Vagina (tissue), 2 donors: ENCODE data around the gene TXLNA. TPM values are rescaled to one million over a fixed set of nuclear protein-coding genes. Genes with fewer than 3 reads are reported as not detected.
"Not testable (repeated sequence)": the region's sequence is repeated elsewhere in the genome, so short reads cannot be mapped to it uniquely, and the experiment has no call there.

Experiments
- DNase-seq, 2 donors: peaks; one replicate each; pipeline ENCODE4 v3.0.0-alpha.2; 2017; ENCODE audit errors: extremely low spot score in 2 of 2
- H3K27ac ChIP-seq: fragments of 200-600 bp; sonication (generic); one replicate; pipeline ENCODE4 v1.5.1; 2019
- H3K27me3 ChIP-seq: fragments of 200-600 bp; sonication (generic); one replicate; pipeline ENCODE4 v1.5.1; 2019
- H3K36me3 ChIP-seq, 2 donors: fragments of 200-600 bp; sonication (generic); one replicate each; pipeline ENCODE4 v1.5.1; 2017 to 2019
- H3K4me1 ChIP-seq: fragments of 200-600 bp; sonication (generic); one replicate; pipeline ENCODE4 v1.5.1; 2019
- H3K4me3 ChIP-seq, 2 donors: fragments of 200-600 bp; sonication (generic); 1 replicate in 1 of 2; 2 replicates in 1 of 2; pipeline ENCODE4 v1.5.1; 2016 to 2019
- H3K9me3 ChIP-seq: fragments of 200-600 bp; sonication (generic); one replicate; pipeline ENCODE4 v1.5.1; 2019
- CTCF ChIP-seq, 3 experiments: fragments of 450-650 bp in 2 of 3; fragments of 200-600 bp in 1 of 3; sonication (generic) in 1 of 3; IDR thresholded peaks; one replicate each; pipeline ENCODE4 v1.5.1; 2017 to 2019; ENCODE audit warnings: antibody characterized with exemption in 3 of 3, mild to moderate bottlenecking in 2 of 3, moderate library complexity in 2 of 3
- POLR2A ChIP-seq, 2 donors: fragments of 450-650 bp; IDR thresholded peaks; one replicate each; pipeline ENCODE4 v1.6.1; 2017; ENCODE audit warnings: antibody characterized with exemption in 2 of 2, mild to moderate bottlenecking in 2 of 2, moderate library complexity in 2 of 2
- POLR2AphosphoS5 ChIP-seq, 2 donors: sonication (generic); formaldehyde crosslinking; IDR thresholded peaks; one replicate each; pipeline ENCODE4 v1.9.0; 2017; ENCODE audit warnings: antibody characterized with exemption in 2 of 2, mild to moderate bottlenecking in 2 of 2, low read depth in 1 of 2; ENCODE audit not compliant: insufficient read depth in 1 of 2
- intact Hi-C: fragments of 100-400 bp; cut with DNase I; formaldehyde crosslinking; loops from one replicate; pipeline ENCODE4 v1.15.1; 2023
- total RNA-seq: library from RNA; depleted of rRNA; stranded (reverse); fragments of >200 nt; gene quantifications from one replicate; pipeline ENCODE4 v1.2.3, GENCODE V29; 2016

TXLNA gene
- total RNA-seq, 1 donor from 2014 or later: 45.7 TPM

GRCh38 chr1:32163405-32163804, 16.1 kb upstream of the TXLNA start:
- Histone ChIP-seq H3K4me3 (no peak overlapping the region), H3K4me1 (no peaks in the 10 kb centered on the region), H3K36me3 (peaks cover 0 to 90% of the 10 kb centered on the region in 2 donors), H3K27me3 (no peaks in the 10 kb centered on the region), H3K9me3 (no peaks in the 10 kb centered on the region), H3K27ac (no peak overlapping the region)
- no peak for DNase-seq
- intact Hi-C loops: no loop called here
- TF ChIP-seq POLR2AphosphoS5 (IDR thresholded peaks at IDR 0.05; ENCODE audit: insufficient read depth in 1 of 2, low read depth in 1 of 2): peak in 1 of 2 donors; percentile 25
- TF ChIP-seq POLR2A (IDR thresholded peaks at IDR 0.05): no peak

- H3K4me1 ChIP-seq, intact Hi-C loops, H3K4me3 ChIP-seq, DNase-seq, H3K9me3 ChIP-seq, H3K27me3 ChIP-seq, H3K27ac ChIP-seq: not testable (repeated sequence)
- peaks cover 0 to 90% of the 10 kb centered on the region in 2 donors for H3K36me3 ChIP-seq
These were observed 13.8 kb upstream of the TXLNA start for GRCh38 chr1:32165633-32166032.

- Histone ChIP-seq H3K27me3 (no peaks in the 10 kb centered on the region), H3K4me3 (no peak overlapping the region), H3K36me3 (peaks cover 0 to 67% of the 10 kb centered on the region in 2 donors), H3K4me1 (no peaks in the 10 kb centered on the region), H3K27ac (no peak overlapping the region), H3K9me3 (no peaks in the 10 kb centered on the region)
- intact Hi-C loops: no loop called here
- TF ChIP-seq POLR2AphosphoS5 (IDR thresholded peaks at IDR 0.05; ENCODE audit: insufficient read depth in 1 of 2, low read depth in 1 of 2) (no peak), CTCF (IDR thresholded peaks at IDR 0.05) (no peak), POLR2A (IDR thresholded peaks at IDR 0.05) (no peak)
- no peak for DNase-seq
These were observed 8.5 kb upstream of the TXLNA start for GRCh38 chr1:32170991-32171390.

GRCh38 chr1:32172621-32173245, 6.7 kb upstream of the TXLNA start:
- Histone ChIP-seq H3K36me3 (peaks cover 0 to 53% of the 10 kb centered on the region in 2 donors), H3K27ac (no peak overlapping the region), H3K27me3 (no peaks in the 10 kb centered on the region), H3K4me1 (no peaks in the 10 kb centered on the region), H3K4me3 (no peak overlapping the region), H3K9me3 (no peaks in the 10 kb centered on the region)
- no peak for DNase-seq
- TF ChIP-seq CTCF (IDR thresholded peaks at IDR 0.05) (no peak), POLR2A (IDR thresholded peaks at IDR 0.05) (no peak), POLR2AphosphoS5 (IDR thresholded peaks at IDR 0.05; ENCODE audit: insufficient read depth in 1 of 2, low read depth in 1 of 2) (no peak)
- intact Hi-C loops: no loop called here

GRCh38 chr1:32178380-32179192, 889 bp upstream of the TXLNA start:
- Histone ChIP-seq H3K4me1 (peaks cover 39% of the 10 kb centered on the region), H3K4me3 (peak overlapping the region; percentile 66 to 67), H3K27ac (peak overlapping the region; percentile 89), H3K36me3 (peaks cover 0 to 21% of the 10 kb centered on the region in 2 donors), H3K9me3 (no peaks in the 10 kb centered on the region), H3K27me3 (no peaks in the 10 kb centered on the region)
- intact Hi-C loops: no loop called here
- no peak for DNase-seq
- TF ChIP-seq POLR2AphosphoS5 (IDR thresholded peaks at IDR 0.05; ENCODE audit: insufficient read depth in 1 of 2, low read depth in 1 of 2) (no peak), CTCF (IDR thresholded peaks at IDR 0.05) (no peak), POLR2A (IDR thresholded peaks at IDR 0.05) (no peak)

GRCh38 chr1:32179193-32179442, 357 bp upstream of the TXLNA start:
- Histone ChIP-seq H3K27ac (peak overlapping the region; percentile 89), H3K9me3 (no peaks in the 10 kb centered on the region), H3K36me3 (peaks cover 0 to 25% of the 10 kb centered on the region in 2 donors), H3K4me1 (peaks cover 44% of the 10 kb centered on the region), H3K4me3 (peak overlapping the region; percentile 66 to 67), H3K27me3 (no peaks in the 10 kb centered on the region)
- DNase-seq: no peak
- intact Hi-C loops: no loop called here
- TF ChIP-seq CTCF (IDR thresholded peaks at IDR 0.05) (no peak), POLR2A (IDR thresholded peaks at IDR 0.05) (no peak), POLR2AphosphoS5 (IDR thresholded peaks at IDR 0.05; ENCODE audit: insufficient read depth in 1 of 2, low read depth in 1 of 2) (no peak)
